ENCODE results near the gene CNTNAP3. TPM values are rescaled to one million over a fixed set of nuclear protein-coding genes. Genes with fewer than 3 reads are reported as not detected.
"Not testable (repeated sequence)": the region's sequence is repeated elsewhere in the genome, so short reads cannot be mapped to it uniquely, and the experiment has no call there.

CNTNAP3 gene
- total RNA-seq, 1 experiment from 2014 or later = 4.6 TPM

DNA sequence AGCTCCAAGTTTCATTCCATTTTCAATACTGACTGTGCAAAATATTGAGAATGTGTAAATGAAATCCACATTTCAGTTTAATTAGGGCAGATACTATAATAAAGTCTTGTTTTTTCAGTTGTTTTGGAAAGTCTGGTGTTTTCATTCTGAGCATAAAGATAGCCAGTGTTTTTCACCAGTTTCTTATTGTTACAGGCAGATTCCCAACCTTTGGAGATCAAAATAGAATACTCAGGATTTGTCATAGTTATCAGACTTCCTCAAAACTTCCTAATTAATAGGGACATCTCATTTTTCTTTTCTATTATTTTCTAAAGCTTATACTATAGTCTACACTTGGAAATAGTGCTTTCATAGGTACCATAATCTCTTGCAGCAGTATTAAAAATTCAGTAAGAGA, 176.2 kb downstream of the CNTNAP3 start:
- DNase-seq; intact Hi-C loops (cut with micrococcal nuclease; ENCODE audit: unreplicated experiment); H3K9me2 ChIP-seq (ENCODE audit: insufficient read depth); H3K4me3 ChIP-seq; H3K79me2 ChIP-seq (ENCODE audit: low read depth); H3K4me1 ChIP-seq (replicated peaks; ENCODE audit: insufficient read depth); CTCF ChIA-PET; H4K20me1 ChIP-seq (ENCODE audit: insufficient read depth); H2AFZ ChIP-seq; H3K36me3 ChIP-seq (ENCODE audit: low read depth); BruUV-seq (replicated peaks); H3K4me2 ChIP-seq; H3F3A ChIP-seq (ENCODE audit: insufficient read depth, low read depth); H3K27ac ChIP-seq; H3K27me3 ChIP-seq (ENCODE audit: insufficient read depth, low read depth); POLR2A ChIA-PET (ENCODE audit: unreplicated experiment); H3K9me3 ChIP-seq (ENCODE audit: insufficient read depth, low read depth): not testable (repeated sequence)

DNA sequence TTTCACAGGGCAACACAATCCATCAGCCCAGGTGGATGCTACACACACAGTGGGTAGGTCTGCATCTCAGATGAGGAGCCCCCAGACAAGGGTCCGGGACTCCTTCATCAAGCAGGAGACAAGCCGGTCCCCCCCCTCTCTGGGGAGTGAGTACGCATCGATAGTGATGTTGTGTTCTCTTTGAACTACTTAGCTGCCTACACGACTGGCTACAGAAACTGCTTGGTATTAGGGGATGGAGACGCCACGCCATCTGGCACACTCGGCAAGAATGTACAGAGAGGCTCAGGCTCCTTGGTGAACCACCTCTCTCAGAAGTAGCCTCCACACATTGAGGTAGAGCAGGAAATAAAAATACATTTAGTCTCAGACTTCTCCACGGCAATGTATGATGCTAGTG, 179.8 kb downstream of the CNTNAP3 start:
- ChIA-PET CTCF (no interaction called here), POLR2A (ENCODE audit: unreplicated experiment) (no interaction called here)
- H3K27ac ChIP-seq = no peak overlapping the region
- no peaks in the 10 kb centered on the region for H4K20me1 ChIP-seq (ENCODE audit: insufficient read depth)
- TF ChIP-seq EZH2 (IDR thresholded peaks at IDR 0.05; ENCODE audit: low read depth) = no peak
- TF ChIP-seq CTCF (conservative IDR thresholded peaks at IDR 0.05) = no peak
- no peak for DNase-seq
- H3K4me1 ChIP-seq (replicated peaks; ENCODE audit: insufficient read depth) = no peaks in the 10 kb centered on the region
- H3K36me3 ChIP-seq (ENCODE audit: low read depth) = no peaks in the 10 kb centered on the region
- no peaks in the 10 kb centered on the region for H3K9me2 ChIP-seq (ENCODE audit: insufficient read depth)
- no TSS peak for BruUV-seq (replicated peaks)
- no peak overlapping the region for H2AFZ ChIP-seq
- intact Hi-C loops (cut with micrococcal nuclease; ENCODE audit: unreplicated experiment) = no loop called here
- no peak overlapping the region for H3K4me3 ChIP-seq
- H3K9me3 ChIP-seq (ENCODE audit: insufficient read depth, low read depth) = no peaks in the 10 kb centered on the region
- H3K4me2 ChIP-seq = no peak overlapping the region
- H3F3A ChIP-seq (ENCODE audit: insufficient read depth, low read depth) = no peaks in the 10 kb centered on the region
- no peaks in the 10 kb centered on the region for H3K27me3 ChIP-seq (ENCODE audit: insufficient read depth, low read depth)
- H3K79me2 ChIP-seq (ENCODE audit: low read depth) = no peaks in the 10 kb centered on the region

DNA sequence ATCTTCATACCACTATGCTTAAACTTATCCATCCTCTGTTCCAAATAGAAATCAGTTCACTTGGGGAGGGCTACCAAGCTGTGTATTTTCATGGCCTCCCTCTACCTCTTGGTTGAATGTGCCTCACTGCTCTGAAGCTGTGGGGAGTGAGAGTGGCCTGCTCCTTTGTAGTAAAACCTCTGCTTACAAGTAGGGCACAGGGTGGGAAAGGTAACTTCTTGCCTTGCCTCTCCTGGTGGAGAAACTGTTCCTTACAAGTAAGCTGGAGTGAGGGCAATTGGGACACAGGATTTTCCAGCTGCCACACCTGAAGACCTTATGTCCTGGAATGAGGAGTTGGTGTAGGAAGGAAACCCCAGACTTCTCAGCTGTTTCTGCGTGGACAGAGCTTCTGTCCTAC, 190.8 kb downstream of the CNTNAP3 start:
- H3K4me2 ChIP-seq; H4K20me1 ChIP-seq (ENCODE audit: insufficient read depth); POLR2A ChIA-PET (ENCODE audit: unreplicated experiment); CTCF ChIA-PET; H3K9me3 ChIP-seq (ENCODE audit: insufficient read depth, low read depth); BruUV-seq (replicated peaks); H3F3A ChIP-seq (ENCODE audit: insufficient read depth, low read depth); H3K4me1 ChIP-seq (replicated peaks; ENCODE audit: insufficient read depth); H3K79me2 ChIP-seq (ENCODE audit: low read depth); H3K9me2 ChIP-seq (ENCODE audit: insufficient read depth); H3K4me3 ChIP-seq; H3K27ac ChIP-seq; DNase-seq; H3K27me3 ChIP-seq (ENCODE audit: insufficient read depth, low read depth); intact Hi-C loops (cut with micrococcal nuclease; ENCODE audit: unreplicated experiment); H3K36me3 ChIP-seq (ENCODE audit: low read depth); H2AFZ ChIP-seq: not testable (repeated sequence)

DNA sequence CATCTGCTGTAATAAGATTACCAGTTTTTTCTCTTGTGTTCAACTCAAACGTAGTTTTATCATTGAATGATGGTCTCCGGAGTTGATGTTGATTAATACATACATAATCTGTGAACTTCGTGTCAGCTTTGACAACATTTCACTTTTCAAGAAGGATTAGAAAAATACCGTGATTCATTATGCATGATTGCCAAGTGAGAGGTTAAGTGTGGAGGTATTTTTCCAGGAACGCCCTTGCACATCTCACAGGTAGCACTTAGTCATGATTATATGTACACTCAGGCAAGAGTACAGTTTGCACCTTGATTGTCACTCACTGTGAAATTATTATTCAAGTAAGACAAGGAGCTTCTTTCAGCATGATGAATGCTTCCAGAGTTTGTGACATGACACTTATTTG, 202.7 kb downstream of the CNTNAP3 start:
- BruUV-seq (replicated peaks); H3K79me2 ChIP-seq (ENCODE audit: low read depth); intact Hi-C loops (cut with micrococcal nuclease; ENCODE audit: unreplicated experiment); H3K9me2 ChIP-seq (ENCODE audit: insufficient read depth); H3K27me3 ChIP-seq (ENCODE audit: insufficient read depth, low read depth); H3K27ac ChIP-seq; H3K4me3 ChIP-seq; H3K4me2 ChIP-seq; H3K9me3 ChIP-seq (ENCODE audit: insufficient read depth, low read depth); H2AFZ ChIP-seq; H4K20me1 ChIP-seq (ENCODE audit: insufficient read depth); DNase-seq; H3K4me1 ChIP-seq (replicated peaks; ENCODE audit: insufficient read depth); CTCF ChIA-PET; H3F3A ChIP-seq (ENCODE audit: insufficient read depth, low read depth); H3K36me3 ChIP-seq (ENCODE audit: low read depth): not testable (repeated sequence)
- POLR2A ChIA-PET (ENCODE audit: unreplicated experiment) = interaction anchor here (0.6 kb wide), 1 partner anchor 633 kb away, joined by 28 read pairs; no protein-coding TSS in a partner anchor

GRCh38 chr9:39082574-39082973, 205.4 kb downstream of the CNTNAP3 start:
- CTCF ChIA-PET; H3K9me3 ChIP-seq (ENCODE audit: insufficient read depth, low read depth); BruUV-seq (replicated peaks); H3K27me3 ChIP-seq (ENCODE audit: insufficient read depth, low read depth); H3K79me2 ChIP-seq (ENCODE audit: low read depth); POLR2A ChIA-PET (ENCODE audit: unreplicated experiment); H2AFZ ChIP-seq; H3K4me1 ChIP-seq (replicated peaks; ENCODE audit: insufficient read depth); DNase-seq; H3K9me2 ChIP-seq (ENCODE audit: insufficient read depth); intact Hi-C loops (cut with micrococcal nuclease; ENCODE audit: unreplicated experiment); H3K4me2 ChIP-seq; H3K4me3 ChIP-seq; H3F3A ChIP-seq (ENCODE audit: insufficient read depth, low read depth); H3K36me3 ChIP-seq (ENCODE audit: low read depth); H3K27ac ChIP-seq; H4K20me1 ChIP-seq (ENCODE audit: insufficient read depth): not testable (repeated sequence)

DNA sequence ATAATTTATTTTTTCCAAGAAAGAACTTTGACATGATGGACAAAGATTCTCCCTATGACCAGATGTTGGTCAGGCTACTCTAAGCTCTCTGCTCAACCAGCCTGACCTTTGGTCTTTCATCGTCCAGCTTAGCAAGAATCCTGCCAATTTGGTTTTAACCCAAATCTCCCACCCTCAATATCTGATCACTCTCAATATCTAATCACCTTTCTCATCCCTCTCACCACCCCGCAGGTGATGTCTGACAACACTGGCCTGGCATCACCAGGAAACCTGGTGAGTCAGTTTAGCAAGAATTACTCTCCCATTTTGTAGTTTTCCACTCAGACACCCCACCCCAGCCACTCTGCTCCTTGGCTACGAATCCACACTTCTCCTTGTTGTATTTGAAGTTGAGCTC, 207.9 kb downstream of the CNTNAP3 start:
- not testable (repeated sequence) for BruUV-seq (replicated peaks)

DNA sequence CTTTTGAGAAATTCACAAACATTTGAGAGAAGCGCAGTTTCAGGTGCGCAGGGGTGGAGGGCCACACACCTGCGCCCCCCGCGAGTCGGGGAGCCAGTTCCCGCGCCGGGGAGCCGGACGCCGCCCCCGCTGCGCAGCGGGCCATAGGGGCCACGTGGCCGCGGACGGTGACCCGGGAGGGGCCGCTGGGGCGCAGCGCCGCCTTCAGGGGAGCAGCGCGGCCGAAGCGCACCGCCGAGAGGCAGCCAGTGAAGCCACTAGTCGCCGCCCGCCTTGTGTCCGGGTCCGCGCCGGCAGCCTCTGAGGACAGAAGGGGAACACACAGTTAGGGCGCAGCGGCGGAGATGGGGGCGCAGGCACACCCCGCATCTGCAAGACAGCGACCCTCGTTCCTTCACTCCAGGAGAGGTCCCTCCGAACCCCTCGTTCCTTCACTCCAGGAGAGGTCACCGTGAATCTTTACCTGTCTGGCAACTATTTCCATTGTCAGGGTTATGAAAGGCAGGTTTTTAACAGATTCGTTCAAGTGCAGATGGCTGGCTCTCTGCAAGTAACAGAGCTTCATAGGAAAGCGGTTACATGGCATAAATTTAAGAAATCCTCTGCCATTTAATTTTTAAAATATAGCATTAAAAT, 209.2 kb downstream of the CNTNAP3 start:
- H3K36me3 ChIP-seq (ENCODE audit: low read depth); H3K4me3 ChIP-seq; H3K4me1 ChIP-seq (replicated peaks; ENCODE audit: insufficient read depth); intact Hi-C loops (cut with micrococcal nuclease; ENCODE audit: unreplicated experiment); H3K9me3 ChIP-seq (ENCODE audit: insufficient read depth, low read depth); POLR2A ChIA-PET (ENCODE audit: unreplicated experiment); BruUV-seq (replicated peaks); DNase-seq; H3K9me2 ChIP-seq (ENCODE audit: insufficient read depth); CTCF ChIA-PET; H3K79me2 ChIP-seq (ENCODE audit: low read depth); H2AFZ ChIP-seq; H3K27ac ChIP-seq; H3K27me3 ChIP-seq (ENCODE audit: insufficient read depth, low read depth); H3F3A ChIP-seq (ENCODE audit: insufficient read depth, low read depth); H4K20me1 ChIP-seq (ENCODE audit: insufficient read depth); H3K4me2 ChIP-seq: not testable (repeated sequence)

More for the DNA sequence above, 207.9 kb downstream of the CNTNAP3 start:
- DNase-seq; H3K36me3 ChIP-seq (ENCODE audit: low read depth); H3K27ac ChIP-seq; H3K4me3 ChIP-seq; intact Hi-C loops (cut with micrococcal nuclease; ENCODE audit: unreplicated experiment); H3F3A ChIP-seq (ENCODE audit: insufficient read depth, low read depth); H3K4me2 ChIP-seq; H2AFZ ChIP-seq; H3K9me3 ChIP-seq (ENCODE audit: insufficient read depth, low read depth); H3K4me1 ChIP-seq (replicated peaks; ENCODE audit: insufficient read depth); CTCF ChIA-PET; H4K20me1 ChIP-seq (ENCODE audit: insufficient read depth); H3K27me3 ChIP-seq (ENCODE audit: insufficient read depth, low read depth); POLR2A ChIA-PET (ENCODE audit: unreplicated experiment); H3K79me2 ChIP-seq (ENCODE audit: low read depth); H3K9me2 ChIP-seq (ENCODE audit: insufficient read depth): not testable (repeated sequence)
